Measurements from ENCODE around the gene FBP2.

DNA sequence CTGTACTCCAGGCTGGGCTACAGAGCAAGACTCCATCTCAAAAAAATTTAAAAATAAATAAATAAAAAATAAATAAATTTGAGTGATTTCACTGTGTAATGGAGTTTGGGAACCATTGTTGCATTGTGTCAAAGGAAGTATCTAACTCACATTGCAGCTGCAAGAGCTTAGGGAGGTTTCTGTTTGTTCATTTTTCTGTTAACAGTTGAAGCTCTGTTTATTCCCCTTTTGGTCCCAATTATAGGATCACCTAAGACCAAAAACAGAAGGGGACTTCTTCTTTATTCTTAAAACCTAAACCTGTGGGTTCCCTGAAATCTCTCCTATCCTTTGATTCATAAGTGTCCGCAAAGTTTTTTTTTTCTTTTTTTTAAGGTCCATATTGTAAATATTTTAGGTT, 67.4 kb downstream of the FBP2 start:
- TF ChIP-seq YY1 (IDR thresholded peaks at IDR 0.05; ENCODE audit: low read depth, low read length) (no peak), CEBPB (IDR thresholded peaks at IDR 0.05; ENCODE audit: low read depth, low read length) (no peak)
- TF ChIP-seq, protein P1, sequence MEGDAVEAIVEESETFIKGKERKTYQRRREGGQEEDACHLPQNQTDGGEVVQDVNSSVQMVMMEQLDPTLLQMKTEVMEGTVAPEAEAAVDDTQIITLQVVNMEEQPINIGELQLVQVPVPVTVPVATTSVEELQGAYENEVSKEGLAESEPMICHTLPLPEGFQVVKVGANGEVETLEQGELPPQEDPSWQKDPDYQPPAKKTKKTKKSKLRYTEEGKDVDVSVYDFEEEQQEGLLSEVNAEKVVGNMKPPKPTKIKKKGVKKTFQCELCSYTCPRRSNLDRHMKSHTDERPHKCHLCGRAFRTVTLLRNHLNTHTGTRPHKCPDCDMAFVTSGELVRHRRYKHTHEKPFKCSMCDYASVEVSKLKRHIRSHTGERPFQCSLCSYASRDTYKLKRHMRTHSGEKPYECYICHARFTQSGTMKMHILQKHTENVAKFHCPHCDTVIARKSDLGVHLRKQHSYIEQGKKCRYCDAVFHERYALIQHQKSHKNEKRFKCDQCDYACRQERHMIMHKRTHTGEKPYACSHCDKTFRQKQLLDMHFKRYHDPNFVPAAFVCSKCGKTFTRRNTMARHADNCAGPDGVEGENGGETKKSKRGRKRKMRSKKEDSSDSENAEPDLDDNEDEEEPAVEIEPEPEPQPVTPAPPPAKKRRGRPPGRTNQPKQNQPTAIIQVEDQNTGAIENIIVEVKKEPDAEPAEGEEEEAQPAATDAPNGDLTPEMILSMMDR (IDR thresholded peaks at IDR 0.05; ENCODE audit: control extremely low read depth in 1 of 3, insufficient read depth in 1 of 3, low read depth in 1 of 3, low read length in 3 of 3): no peak

Data from H1 (cell line).